Central memory CD8-positive, alpha-beta T cell (primary cell): ENCODE data around the gene PSMD13.
"Not testable (repeated sequence)": the region's sequence is repeated elsewhere in the genome, so short reads cannot be mapped to it uniquely, and the experiment has no call there.

Source experiments
- ATAC-seq: fragments of 150-1000 bp; cut with Tn5 transposase; replicated peaks from 2 replicates; pipeline ENCODE4 v1.10.0; 2022; ENCODE audit warnings: mild to moderate bottlenecking, moderate FRiP score, moderate number of reproducible peaks; ENCODE audit not compliant: poor library complexity, severe bottlenecking; ENCODE audit errors: extremely low read depth
- DNase-seq, 2 donors: peaks; one replicate each; pipeline ENCODE4 v3.0.0; 2021; ENCODE audit warnings: low spot score in 2 of 2
- H3K27ac Mint-ChIP-seq: one replicate; pipeline ENCODE4 v1.8.0; 2022; ENCODE audit warnings: low read depth, mild to moderate bottlenecking, moderate library complexity, mixed read lengths
- H3K27me3 Mint-ChIP-seq: one replicate; pipeline ENCODE4 v1.8.0; 2022; ENCODE audit warnings: mixed read lengths
- H3K36me3 Mint-ChIP-seq: one replicate; pipeline ENCODE4 v1.8.0; 2022; ENCODE audit warnings: mild to moderate bottlenecking, moderate library complexity, mixed read lengths; ENCODE audit not compliant: insufficient read depth
- H3K4me1 Mint-ChIP-seq: one replicate; pipeline ENCODE4 v1.8.0; 2022; ENCODE audit warnings: mixed read lengths
- H3K4me3 Mint-ChIP-seq: one replicate; pipeline ENCODE4 v1.8.0; 2022; ENCODE audit warnings: mild to moderate bottlenecking, moderate library complexity, mixed read lengths
- H3K9me3 Mint-ChIP-seq: one replicate; pipeline ENCODE4 v1.8.0; 2022; ENCODE audit warnings: mixed read lengths

The PSMD13 gene

DNA sequence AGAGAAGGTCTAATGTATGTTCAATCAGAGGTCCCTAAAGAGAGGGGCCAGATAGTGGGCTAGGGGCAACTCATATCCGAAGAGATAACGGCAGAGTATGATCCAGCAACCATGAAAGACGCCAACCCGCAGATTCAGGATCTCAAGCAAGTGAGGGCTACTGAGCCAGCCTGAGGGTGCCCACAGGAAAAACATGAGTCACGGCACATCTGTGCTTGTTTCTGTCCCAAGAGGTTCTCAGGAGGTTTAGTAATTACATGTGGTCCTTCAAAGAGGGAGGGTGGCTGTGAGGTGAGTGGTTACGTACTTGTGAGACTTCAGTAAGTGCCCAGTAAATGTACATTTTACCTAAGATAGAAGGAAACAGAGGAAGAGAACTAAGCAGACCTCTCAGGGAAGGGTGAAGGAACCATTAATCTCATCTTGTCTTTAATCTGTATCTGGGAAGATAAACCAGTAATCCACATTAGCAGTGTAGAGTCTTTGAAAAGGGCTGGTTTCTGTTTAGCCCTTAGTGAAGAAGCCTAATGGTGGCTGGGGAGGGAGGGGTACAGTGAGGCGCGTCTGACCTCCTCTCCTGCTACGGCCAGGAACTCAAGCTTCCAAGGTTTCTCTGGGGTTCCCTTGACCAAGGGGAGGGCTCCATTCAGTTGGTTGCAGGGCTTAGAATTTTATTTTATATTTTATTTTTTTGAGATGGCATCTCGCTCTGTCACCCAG is 10.9 kb upstream of the PSMD13 start:
- H3K4me1 Mint-ChIP-seq = peaks cover 10% of the 10 kb centered on the region
- H3K27me3 Mint-ChIP-seq = no peaks in the 10 kb centered on the region
- DNase-seq (no peak), ATAC-seq (no peak)
- no peak overlapping the region for H3K4me3 Mint-ChIP-seq
- peaks cover 14% of the 10 kb centered on the region for H3K36me3 Mint-ChIP-seq
- H3K27ac Mint-ChIP-seq = no peak overlapping the region
- H3K9me3 Mint-ChIP-seq = no peaks in the 10 kb centered on the region

DNA sequence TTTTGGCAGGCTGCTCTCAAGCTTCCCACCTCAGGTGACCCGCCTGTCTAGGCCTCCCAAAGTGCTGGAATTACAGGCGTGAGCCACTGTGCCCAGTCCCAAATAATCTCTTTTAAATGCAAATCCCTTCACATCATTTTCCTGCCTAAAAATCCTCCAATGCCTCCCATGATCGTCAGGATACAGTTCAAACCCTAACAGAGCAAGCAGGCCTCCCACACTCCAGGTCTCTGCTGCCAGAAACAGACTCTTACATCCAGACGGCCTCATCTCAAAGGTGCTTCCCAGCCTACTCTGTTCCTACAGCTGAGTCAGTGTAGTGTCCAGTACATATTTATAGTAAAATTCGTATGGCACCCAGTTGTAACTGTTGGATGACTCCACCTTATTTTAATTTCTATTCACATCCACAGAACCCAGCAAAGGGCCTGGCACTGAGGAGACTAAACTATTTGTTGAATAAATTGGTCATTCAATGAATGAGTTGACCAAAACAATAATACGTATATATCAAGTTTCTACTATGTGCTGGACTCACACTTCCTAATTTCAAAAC is 8.9 kb upstream of the PSMD13 start:
- Mint-ChIP-seq H3K27ac (no peak overlapping the region), H3K4me3 (no peak overlapping the region), H3K4me1 (peaks cover 12% of the 10 kb centered on the region), H3K9me3 (no peaks in the 10 kb centered on the region), H3K36me3 (peaks cover 12% of the 10 kb centered on the region), H3K27me3 (no peaks in the 10 kb centered on the region)
- ATAC-seq (no peak), DNase-seq (no peak)

DNA sequence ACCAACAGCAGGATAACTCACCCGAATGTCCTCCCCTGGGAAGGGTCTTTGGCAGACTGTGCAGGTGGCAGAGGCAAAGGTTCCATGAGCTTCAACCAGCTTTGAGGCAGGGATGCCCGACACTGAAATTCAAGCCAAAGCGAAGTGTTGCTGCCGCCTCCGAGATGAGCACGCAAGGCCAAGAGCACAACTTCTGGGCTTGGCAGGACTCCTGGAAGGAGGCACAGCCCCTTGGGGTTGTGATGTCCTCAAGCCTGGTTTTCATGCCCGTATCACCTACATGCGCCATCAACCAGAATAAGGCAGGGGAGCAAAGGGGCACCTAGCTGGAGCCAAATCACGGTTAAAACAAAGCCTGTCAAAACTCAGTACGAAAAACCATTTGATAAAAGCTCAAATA is 6.3 kb upstream of the PSMD13 start:
- Mint-ChIP-seq H3K27ac (no peak overlapping the region), H3K4me3 (no peak overlapping the region), H3K4me1 (peaks cover 20% of the 10 kb centered on the region), H3K27me3 (no peaks in the 10 kb centered on the region), H3K36me3 (peaks cover 11% of the 10 kb centered on the region), H3K9me3 (no peaks in the 10 kb centered on the region)
- ATAC-seq (no peak), DNase-seq (no peak)

DNA sequence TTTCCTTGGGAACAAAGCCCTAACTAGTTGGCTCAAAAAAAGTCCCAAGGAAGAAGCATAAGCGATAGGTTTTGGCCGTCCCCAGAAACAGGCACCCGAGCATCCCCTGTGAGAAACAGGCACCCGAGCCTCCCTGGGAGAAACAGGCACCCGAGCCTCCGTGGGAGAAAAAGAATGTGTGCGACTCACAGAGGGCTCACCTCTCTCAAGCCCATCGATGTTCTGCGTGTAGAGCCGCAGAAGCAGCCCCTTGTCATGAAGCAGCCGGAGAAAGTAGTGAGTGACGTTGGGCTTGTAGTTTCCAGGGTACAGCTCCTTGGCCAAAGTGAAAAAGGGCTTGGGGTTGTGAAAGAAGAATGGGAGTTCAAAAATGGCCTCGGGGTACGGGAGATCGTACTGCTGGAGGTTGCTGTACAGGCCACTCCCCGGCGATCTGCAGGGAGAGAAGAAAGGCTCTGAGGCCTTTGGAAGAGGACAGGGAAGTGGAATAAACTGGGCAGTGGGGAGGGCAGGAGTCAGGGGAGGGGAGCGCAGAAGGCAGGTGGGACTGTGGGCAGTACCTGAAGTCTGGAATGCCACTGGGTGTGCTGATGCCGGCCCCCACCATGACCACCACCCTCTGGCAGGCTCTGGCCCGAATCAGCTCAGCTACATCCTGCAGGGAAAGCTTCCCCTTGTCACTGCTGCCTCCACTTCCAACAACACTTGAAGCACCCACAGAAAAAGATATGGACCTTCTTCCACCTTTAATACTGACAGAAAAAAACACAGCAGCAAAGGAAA is 3.8 kb upstream of the PSMD13 start:
- Mint-ChIP-seq H3K4me1 (peaks cover 26% of the 10 kb centered on the region), H3K36me3 (peaks cover 27% of the 10 kb centered on the region), H3K4me3 (no peak overlapping the region), H3K27me3 (no peaks in the 10 kb centered on the region), H3K27ac (no peak overlapping the region), H3K9me3 (no peaks in the 10 kb centered on the region)
- ATAC-seq (no peak), DNase-seq (no peak)

DNA sequence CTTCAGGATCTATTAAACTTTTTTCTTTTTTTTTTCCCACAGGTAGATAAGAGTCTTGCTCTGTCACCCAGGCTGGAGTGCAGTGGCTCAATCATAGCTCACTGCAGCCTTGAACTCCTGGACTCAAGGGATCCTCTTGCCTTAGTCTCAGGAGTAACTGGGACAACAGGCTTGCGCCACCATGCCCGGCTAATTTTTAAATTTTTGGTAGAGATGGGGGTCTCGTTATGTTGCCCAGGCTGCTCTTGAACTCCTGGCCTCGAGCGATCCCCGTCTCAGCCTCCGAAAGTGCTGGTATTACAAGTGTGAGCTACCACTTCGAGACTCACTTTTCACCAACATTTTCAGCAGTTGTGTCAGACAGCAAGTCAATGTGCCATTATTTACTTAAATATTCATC is 1.6 kb upstream of the PSMD13 start:
- ATAC-seq = no peak
- H3K9me3 Mint-ChIP-seq = no peaks in the 10 kb centered on the region
- no peak for DNase-seq
- H3K4me3 Mint-ChIP-seq = peak overlapping the region; percentile 95
- H3K36me3 Mint-ChIP-seq = peaks cover 28% of the 10 kb centered on the region
- H3K27ac Mint-ChIP-seq = peak overlapping the region; percentile 97
- H3K27me3 Mint-ChIP-seq = no peaks in the 10 kb centered on the region
- H3K4me1 Mint-ChIP-seq = peaks cover 34% of the 10 kb centered on the region

DNA sequence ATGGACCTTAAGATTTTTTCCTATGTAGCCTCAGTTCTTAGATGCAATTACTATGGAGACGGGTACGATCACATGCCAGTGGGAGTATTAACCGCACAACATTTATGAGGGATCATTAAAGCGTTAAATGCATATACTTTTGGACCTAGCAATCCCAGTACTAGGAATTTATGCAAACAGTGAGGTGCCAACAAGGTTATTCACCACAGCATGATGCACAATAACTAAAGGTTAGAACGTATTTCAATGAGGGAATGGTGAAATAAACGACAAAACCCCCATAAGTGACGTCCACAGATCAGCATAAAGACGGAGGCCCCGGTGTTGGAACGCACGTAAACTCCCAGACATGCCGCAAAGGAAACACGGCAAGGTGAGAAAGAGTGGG is 1.2 kb upstream of the PSMD13 start:
- H3K4me1 Mint-ChIP-seq = peaks cover 34% of the 10 kb centered on the region
- peak overlapping the region; percentile 95 for H3K4me3 Mint-ChIP-seq
- ATAC-seq = peak; percentile 58
- H3K9me3 Mint-ChIP-seq = no peaks in the 10 kb centered on the region
- H3K27ac Mint-ChIP-seq = peak overlapping the region; percentile 97
- H3K36me3 Mint-ChIP-seq = peaks cover 28% of the 10 kb centered on the region
- no peaks in the 10 kb centered on the region for H3K27me3 Mint-ChIP-seq
- no peak for DNase-seq

DNA sequence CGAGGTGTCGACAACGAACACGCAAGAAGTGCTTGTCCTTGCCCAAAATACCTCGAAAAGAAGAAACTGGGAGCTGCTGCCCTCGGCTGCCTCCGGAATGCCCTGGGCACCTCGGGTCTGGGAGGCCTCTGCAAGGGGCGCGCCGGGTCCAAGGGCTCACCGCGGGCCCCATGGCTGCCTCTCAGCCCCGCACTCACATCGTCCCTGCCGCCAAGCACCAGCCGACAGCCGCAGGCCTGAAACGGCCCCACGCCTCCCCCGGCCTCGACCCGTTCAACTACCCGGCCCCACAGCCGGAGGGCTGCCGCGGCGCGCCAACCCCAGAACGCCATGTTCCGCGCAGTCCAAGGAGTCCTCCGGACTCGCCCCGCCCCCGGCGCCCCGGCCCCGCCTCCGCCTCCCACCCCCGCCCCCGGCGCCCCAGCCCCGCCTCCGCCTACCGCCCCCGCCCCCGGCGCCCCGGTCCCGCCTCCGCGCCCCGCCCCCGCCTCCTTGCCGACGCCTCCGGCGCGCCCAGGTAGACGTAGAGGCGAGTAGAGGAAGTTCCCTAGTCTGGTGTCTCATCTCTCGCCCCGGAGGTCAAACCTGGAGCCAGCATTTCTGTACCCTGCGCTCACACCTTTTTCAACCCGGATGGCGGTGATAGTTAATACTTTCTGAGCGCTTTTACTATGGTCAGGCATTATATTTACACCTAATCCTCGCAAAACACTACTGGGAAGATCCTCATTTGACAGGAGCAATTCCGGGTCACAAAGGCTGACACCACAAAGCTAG is 591 bp upstream of the PSMD13 start, which contains the start of gene SIRT3:
Gene SIRT3 (minus strand): TSS at position 346 of the 777 bp plus-strand sequence. CDS start 14 bp downstream, at position 332.
- H3K4me1 Mint-ChIP-seq = peaks cover 34% of the 10 kb centered on the region

DNA sequence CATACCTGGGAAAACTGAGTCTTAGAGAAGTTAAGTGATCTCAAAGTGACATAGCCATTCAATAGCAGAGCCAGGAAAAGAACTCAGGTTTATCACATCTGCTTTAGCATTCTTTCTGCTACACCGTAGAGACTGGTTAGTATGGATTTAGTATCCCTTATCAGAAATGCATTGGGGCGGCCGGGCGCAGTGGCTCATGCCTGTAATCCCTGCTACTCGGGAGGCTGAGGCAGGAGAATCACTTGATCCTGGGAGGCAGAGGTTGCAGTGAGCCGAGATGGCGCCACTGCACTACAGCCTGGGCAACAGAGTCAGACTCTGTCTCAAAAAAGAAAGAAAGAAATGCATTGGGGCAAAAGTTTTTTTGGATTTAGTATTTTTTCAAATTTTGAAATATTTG is 1.6 kb downstream of the PSMD13 start:
- Mint-ChIP-seq H3K4me3 (peak overlapping the region; percentile 95), H3K36me3 (peaks cover 45% of the 10 kb centered on the region), H3K27ac (peak overlapping the region; percentile 55), H3K4me1 (peaks cover 39% of the 10 kb centered on the region)
- not testable (repeated sequence) for DNase-seq, H3K27me3 Mint-ChIP-seq, ATAC-seq, H3K9me3 Mint-ChIP-seq

More for the DNA sequence above, 591 bp upstream of the PSMD13 start, which contains the start of gene SIRT3:
- Mint-ChIP-seq H3K9me3 (no peaks in the 10 kb centered on the region), H3K4me3 (peak within 1 kb of the TSS; percentile 95), H3K27me3 (no peaks in the 10 kb centered on the region), H3K36me3 (peaks cover 30% of the 10 kb centered on the region), H3K27ac (peak within 1 kb of the TSS; percentile 97)
- DNase-seq (peak; percentile 74 to 82), ATAC-seq (peak; percentile 90)

DNA sequence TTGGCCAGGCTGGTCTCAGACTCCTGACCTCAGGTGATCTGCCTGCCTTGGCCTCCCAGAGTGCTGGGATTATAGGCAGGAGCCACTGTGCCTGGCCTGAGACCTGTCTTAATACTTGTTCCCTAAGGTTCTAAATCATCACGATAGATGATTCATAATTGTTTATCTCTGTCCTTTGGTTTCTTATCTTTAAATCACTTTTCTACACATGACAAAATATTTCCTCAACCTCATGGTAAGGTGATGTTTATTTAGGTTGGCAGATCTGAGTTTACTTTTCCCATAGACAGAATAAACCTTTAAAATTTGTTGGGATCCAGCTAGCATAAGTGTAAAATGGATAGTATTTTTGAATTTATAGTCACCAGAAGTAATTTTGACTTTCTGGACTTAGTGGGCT is 3.5 kb downstream of the PSMD13 start:
- Mint-ChIP-seq H3K9me3 (no peaks in the 10 kb centered on the region), H3K4me3 (no peak overlapping the region), H3K4me1 (peaks cover 34% of the 10 kb centered on the region), H3K36me3 (peaks cover 58% of the 10 kb centered on the region), H3K27ac (no peak overlapping the region), H3K27me3 (no peaks in the 10 kb centered on the region)
- DNase-seq (no peak), ATAC-seq (no peak)

DNA sequence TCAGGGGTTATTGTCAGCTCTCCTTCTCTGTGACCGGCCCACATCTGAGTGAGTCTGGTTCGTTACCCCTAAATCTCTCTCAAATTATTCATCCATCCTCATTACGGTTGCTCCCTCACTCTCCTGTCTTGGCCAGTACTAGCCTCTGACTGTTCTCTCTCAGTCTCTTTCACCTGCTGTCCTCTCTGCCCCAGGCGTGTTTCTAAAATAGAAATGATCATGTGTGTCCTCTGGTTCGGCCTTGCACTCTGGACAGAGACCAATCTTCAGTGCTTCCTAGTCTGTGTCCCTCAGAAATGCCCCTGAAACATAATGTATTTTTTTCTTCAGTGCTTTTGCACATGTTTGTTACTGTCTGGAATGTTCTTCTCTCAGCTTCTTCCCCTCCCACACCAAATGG is 4.9 kb downstream of the PSMD13 start:
- H3K36me3 Mint-ChIP-seq = peaks cover 64% of the 10 kb centered on the region
- no peak for ATAC-seq
- H3K27me3 Mint-ChIP-seq = no peaks in the 10 kb centered on the region
- H3K27ac Mint-ChIP-seq = peak overlapping the region; percentile 64
- no peak overlapping the region for H3K4me3 Mint-ChIP-seq
- H3K4me1 Mint-ChIP-seq = peaks cover 26% of the 10 kb centered on the region
- no peak for DNase-seq
- no peaks in the 10 kb centered on the region for H3K9me3 Mint-ChIP-seq

DNA sequence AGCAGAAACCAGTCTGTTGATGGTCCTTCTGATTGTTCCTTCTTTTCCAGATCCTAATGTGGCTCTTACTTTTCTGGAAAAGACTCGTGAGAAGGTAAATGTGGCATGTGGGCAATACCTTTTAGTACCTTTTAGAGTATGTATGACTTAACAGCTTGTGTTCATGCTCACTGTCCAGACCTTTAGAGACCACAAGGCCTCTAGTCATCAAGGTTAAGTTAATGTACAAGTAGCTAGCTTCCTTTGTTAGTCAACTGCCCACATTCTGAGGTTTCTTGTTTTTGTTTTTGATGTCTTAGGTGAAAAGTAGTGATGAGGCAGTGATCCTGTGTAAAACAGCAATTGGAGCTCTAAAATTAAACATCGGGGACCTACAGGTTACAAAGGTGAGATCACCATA is 7.6 kb downstream of the PSMD13 start:
- Mint-ChIP-seq H3K9me3 (no peaks in the 10 kb centered on the region), H3K4me3 (no peak overlapping the region), H3K36me3 (peaks cover 76% of the 10 kb centered on the region), H3K27me3 (no peaks in the 10 kb centered on the region), H3K27ac (no peak overlapping the region), H3K4me1 (peaks cover 11% of the 10 kb centered on the region)
- ATAC-seq (no peak), DNase-seq (no peak)

DNA sequence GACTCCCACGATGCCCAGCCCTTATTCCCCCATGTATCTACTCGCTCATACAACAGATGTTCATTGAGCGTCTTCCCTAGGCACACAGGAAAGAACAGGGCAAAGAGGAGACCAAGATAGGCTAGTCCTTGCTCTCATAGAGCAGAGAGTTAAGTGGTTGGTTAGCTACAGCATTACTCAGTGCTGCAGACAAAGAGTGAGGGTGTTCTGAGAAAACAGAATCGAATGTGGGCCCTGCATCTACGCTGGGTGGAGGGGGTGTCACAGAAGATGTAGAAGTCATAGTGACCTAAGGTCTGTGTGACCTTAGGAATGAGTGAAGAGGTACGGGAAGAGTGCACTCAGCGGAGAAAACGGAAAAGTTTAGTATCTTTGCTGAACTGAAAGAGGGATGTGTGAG is 12.3 kb downstream of the PSMD13 start:
- Mint-ChIP-seq H3K27ac (no peak overlapping the region), H3K4me1 (peaks cover 6% of the 10 kb centered on the region), H3K9me3 (no peaks in the 10 kb centered on the region), H3K27me3 (no peaks in the 10 kb centered on the region), H3K4me3 (no peak overlapping the region), H3K36me3 (peaks cover 79% of the 10 kb centered on the region)
- DNase-seq = no peak
- no peak for ATAC-seq
